Left lung (tissue), 10 donors: ENCODE data around the gene CTNND2. TPM values are rescaled to one million over a fixed set of nuclear protein-coding genes. Genes with fewer than 3 reads are reported as not detected.

Experiments
- ATAC-seq: fragments of 200-7000 bp; cut with Tn5 transposase; one replicate; pipeline ENCODE4 v1.9.1; 2020; ENCODE audit warnings: moderate library complexity
- DNase-seq, 4 donors: peaks; one replicate each; pipeline ENCODE4 v3.0.0-alpha.2; 2013 to 2020
- H3K27ac ChIP-seq, 2 donors: fragments of 200-600 bp; sonication (generic) in 1 of 2; one replicate each; pipeline versions ENCODE4 v1.5.0 to v1.8.0; 2020 to 2021
- H3K27me3 ChIP-seq, 2 donors: fragments of 200-600 bp; sonication (generic) in 1 of 2; one replicate each; pipeline versions ENCODE4 v1.5.0 to v1.8.0; 2020 to 2021
- H3K36me3 ChIP-seq, 2 donors: fragments of 200-600 bp; sonication (generic) in 1 of 2; one replicate each; pipeline versions ENCODE4 v1.5.0 to v1.8.0; 2020 to 2021
- H3K4me1 ChIP-seq, 2 donors: fragments of 200-600 bp; one replicate each; pipeline ENCODE4 v1.8.0; 2021
- H3K4me3 ChIP-seq, 2 donors: fragments of 200-600 bp; sonication (generic) in 1 of 2; one replicate each; pipeline versions ENCODE4 v1.5.0 to v1.8.0; 2020 to 2021; ENCODE audit warnings: mild to moderate bottlenecking in 1 of 2
- H3K9me3 ChIP-seq, 2 donors: fragments of 200-600 bp; sonication (generic) in 1 of 2; one replicate each; pipeline versions ENCODE4 v1.5.0 to v1.8.0; 2020 to 2021
- intact Hi-C, 2 donors: fragments of 100-400 bp; cut with DNase I; formaldehyde crosslinking; loops; one replicate each; pipeline versions ENCODE4 v1.11.2 to v1.14.2; 2022
- polyA plus RNA-seq, 6 donors: library from polyadenylated mRNA; unstranded; fragments of 120-200 nt; gene quantifications; one replicate each; pipeline ENCODE4 v1.2.1, GENCODE V29; 2013; ENCODE audit not compliant: insufficient read length in 6 of 6
- total RNA-seq, 2 donors: library from RNA; stranded (reverse); fragmentation: NEBNext Ultra II Directional; extraction: Animal tissue kit (Norgen Biotek cat#: 25700); gene quantifications; one replicate each; pipeline ENCODE4 v1.2.1, GENCODE V29; 2021
- TF ChIP-seq, protein P1 (sequence below), 2 donors: fragments of 200-600 bp; sonication (generic) in 1 of 2; IDR thresholded peaks; one replicate each; pipeline versions ENCODE4 v1.5.0 to v1.8.0; 2021; ENCODE audit warnings: antibody characterized with exemption in 2 of 2
- donor health status: DM: no; HTN: yes; CAD: no.
- donor health status: DM: no; HTN: no; CAD: no.

CTNND2 gene
- total and polyA plus RNA-seq, 8 donors: 1.2 to 4.2 (median 2.2) TPM; not detected in 1

DNA sequence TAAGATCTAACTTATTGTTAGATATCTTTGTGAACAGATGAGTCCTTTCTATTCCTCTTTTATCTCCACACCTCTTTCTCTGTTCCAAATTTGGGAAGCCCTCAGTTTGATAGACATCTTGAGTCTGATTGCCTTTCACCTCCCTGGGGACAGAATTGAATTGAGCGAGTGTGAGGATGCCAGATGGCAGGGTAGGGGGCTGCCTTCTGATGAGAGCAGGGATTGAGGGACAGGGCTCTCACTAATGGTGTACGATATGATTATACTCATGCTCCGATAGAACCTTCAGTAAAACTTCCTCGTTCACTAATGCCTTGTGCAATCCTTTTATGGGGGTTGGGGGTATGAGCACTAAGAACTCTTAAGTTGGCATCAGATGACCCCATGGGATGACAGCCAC is 971.1 kb downstream of the CTNND2 start:
- no peak overlapping the region for H3K4me3 ChIP-seq
- intact Hi-C loops: no loop called here

GRCh38 chr5:10932426-10932825 is 971.8 kb downstream of the CTNND2 start:
- intact Hi-C loops: no loop called here
- Histone ChIP-seq H3K36me3 (no peaks in the 10 kb centered on the region), H3K27ac (no peak overlapping the region), H3K9me3 (peaks cover 0 to 6% of the 10 kb centered on the region in 2 donors), H3K4me1 (no peaks in the 10 kb centered on the region), H3K4me3 (no peak overlapping the region), H3K27me3 (no peaks in the 10 kb centered on the region)
- DNase-seq (no peak), ATAC-seq (no peak)
- TF ChIP-seq, protein P1, sequence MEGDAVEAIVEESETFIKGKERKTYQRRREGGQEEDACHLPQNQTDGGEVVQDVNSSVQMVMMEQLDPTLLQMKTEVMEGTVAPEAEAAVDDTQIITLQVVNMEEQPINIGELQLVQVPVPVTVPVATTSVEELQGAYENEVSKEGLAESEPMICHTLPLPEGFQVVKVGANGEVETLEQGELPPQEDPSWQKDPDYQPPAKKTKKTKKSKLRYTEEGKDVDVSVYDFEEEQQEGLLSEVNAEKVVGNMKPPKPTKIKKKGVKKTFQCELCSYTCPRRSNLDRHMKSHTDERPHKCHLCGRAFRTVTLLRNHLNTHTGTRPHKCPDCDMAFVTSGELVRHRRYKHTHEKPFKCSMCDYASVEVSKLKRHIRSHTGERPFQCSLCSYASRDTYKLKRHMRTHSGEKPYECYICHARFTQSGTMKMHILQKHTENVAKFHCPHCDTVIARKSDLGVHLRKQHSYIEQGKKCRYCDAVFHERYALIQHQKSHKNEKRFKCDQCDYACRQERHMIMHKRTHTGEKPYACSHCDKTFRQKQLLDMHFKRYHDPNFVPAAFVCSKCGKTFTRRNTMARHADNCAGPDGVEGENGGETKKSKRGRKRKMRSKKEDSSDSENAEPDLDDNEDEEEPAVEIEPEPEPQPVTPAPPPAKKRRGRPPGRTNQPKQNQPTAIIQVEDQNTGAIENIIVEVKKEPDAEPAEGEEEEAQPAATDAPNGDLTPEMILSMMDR (IDR thresholded peaks at IDR 0.05): no peak

More for the DNA sequence above, 971.1 kb downstream of the CTNND2 start:
- Histone ChIP-seq H3K4me1 (no peaks in the 10 kb centered on the region), H3K36me3 (no peaks in the 10 kb centered on the region), H3K27me3 (no peaks in the 10 kb centered on the region), H3K27ac (no peak overlapping the region), H3K9me3 (peaks cover 0 to 3% of the 10 kb centered on the region in 2 donors)
- ATAC-seq (no peak), DNase-seq (no peak)
- TF ChIP-seq, protein P1 (IDR thresholded peaks at IDR 0.05): no peak

DNA sequence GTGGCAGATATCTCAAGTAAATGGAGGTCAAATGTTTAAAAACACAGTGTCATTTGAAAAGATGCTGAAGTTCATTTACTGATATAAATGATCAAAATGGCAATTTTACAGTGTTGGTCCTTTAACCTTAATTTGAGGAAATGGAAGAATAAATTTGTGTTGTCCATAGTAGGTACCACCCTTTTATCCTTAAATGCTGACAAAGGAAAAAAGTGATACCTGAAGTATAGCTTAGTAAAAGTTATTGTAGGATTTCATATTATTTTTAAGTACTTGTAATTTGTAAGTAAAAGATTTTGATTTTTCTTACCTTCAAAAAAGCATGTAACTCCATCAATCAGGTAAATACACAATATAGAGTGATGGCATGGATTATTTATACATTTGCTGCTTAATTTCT is 976.6 kb downstream of the CTNND2 start:
- H3K4me1 ChIP-seq: no peaks in the 10 kb centered on the region
- H3K4me3 ChIP-seq: no peak overlapping the region
- peaks cover 0 to 10% of the 10 kb centered on the region in 2 donors for H3K9me3 ChIP-seq
- TF ChIP-seq, protein P1 (IDR thresholded peaks at IDR 0.05): no peak
- H3K36me3 ChIP-seq: no peaks in the 10 kb centered on the region
- ATAC-seq (no peak), DNase-seq (no peak)
- no peak overlapping the region for H3K27ac ChIP-seq
- no peaks in the 10 kb centered on the region for H3K27me3 ChIP-seq
- intact Hi-C loops: no loop called here

DNA sequence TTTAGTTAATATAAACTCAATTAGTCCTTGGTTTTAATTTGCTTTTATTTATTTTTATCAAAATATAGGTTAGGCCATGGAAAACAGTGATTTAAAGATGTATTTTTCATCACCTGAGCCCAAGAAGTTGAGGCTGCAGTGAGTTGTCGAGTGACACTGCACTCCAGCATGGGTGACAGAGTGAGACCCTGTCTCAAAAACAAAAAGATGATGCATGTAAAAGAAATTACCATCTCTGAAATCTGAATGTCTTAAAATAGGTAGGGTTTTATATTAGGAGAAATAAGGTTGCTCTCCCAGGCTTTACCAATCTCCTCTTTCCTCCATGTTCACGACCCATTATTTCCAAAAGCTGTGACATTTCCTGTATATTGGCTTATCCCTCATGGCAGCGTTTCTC is 980.9 kb downstream of the CTNND2 start:
- Histone ChIP-seq H3K27me3 (no peaks in the 10 kb centered on the region), H3K4me1 (no peaks in the 10 kb centered on the region), H3K9me3 (peaks cover 0 to 8% of the 10 kb centered on the region in 2 donors), H3K36me3 (no peaks in the 10 kb centered on the region), H3K27ac (no peak overlapping the region), H3K4me3 (no peak overlapping the region)
- ATAC-seq (no peak), DNase-seq (no peak)
- TF ChIP-seq, protein P1 (IDR thresholded peaks at IDR 0.05): no peak
- intact Hi-C loops: no loop called here
